Activated CD8-positive, alpha-beta T cell treated with anti-CD3 and anti-CD28 coated beads, Interleukin-2, amount 10 ng/mL, durations not matched to agents 7 days and 5 days (primary cell): ENCODE measurements around the gene TP53AIP1. TPM values are rescaled to one million over a fixed set of nuclear protein-coding genes. Genes with fewer than 3 reads are reported as not detected.

ENCODE experiments used
- ATAC-seq: fragments of 150-1000 bp; cut with Tn5 transposase; one replicate; pipeline ENCODE4 v1.10.0; 2021; ENCODE audit warnings: moderate library complexity
- CTCF ChIA-PET: fragments of 350-600 bp; sonication (Branson Sonifier 250); formaldehyde crosslinking; loops from one replicate; lab custom pipeline; 2021; ENCODE audit warnings: antibody characterized with exemption; lab: Charles Lee
- POLR2A ChIA-PET: fragments of 350-600 bp; sonication (Branson Sonifier 250); formaldehyde crosslinking; loops from one replicate; lab custom pipeline; 2021; ENCODE audit warnings: antibody characterized with exemption; lab: Charles Lee
- DNase-seq: peaks from one replicate; pipeline ENCODE4 v3.0.0-alpha.2; 2020
- H3K27ac Mint-ChIP-seq: one replicate; pipeline ENCODE4 v1.8.0; 2021; ENCODE audit warnings: mild to moderate bottlenecking, mixed read lengths
- H3K27me3 Mint-ChIP-seq: one replicate; pipeline ENCODE4 v1.8.0; 2021; ENCODE audit warnings: low read depth, mixed read lengths
- H3K36me3 Mint-ChIP-seq: one replicate; pipeline ENCODE4 v1.8.0; 2021; ENCODE audit warnings: low read depth, mixed read lengths
- H3K4me1 Mint-ChIP-seq: one replicate; pipeline ENCODE4 v1.8.0; 2021; ENCODE audit warnings: low read depth, mixed read lengths
- H3K4me3 Mint-ChIP-seq: one replicate; pipeline ENCODE4 v1.8.0; 2021; ENCODE audit warnings: mild to moderate bottlenecking, mixed read lengths
- H3K9me3 Mint-ChIP-seq: one replicate; pipeline ENCODE4 v1.8.0; 2022; ENCODE audit warnings: mixed read lengths; ENCODE audit not compliant: insufficient read depth
- total RNA-seq, 2 experiments: library from RNA; stranded (reverse); gene quantifications; one replicate each; pipeline ENCODE4 v1.2.3, GENCODE V29; 2021

The TP53AIP1 gene
- not detected for total RNA-seq

- Mint-ChIP-seq H3K27ac (no peak within 1 kb of the TSS), H3K4me1 (no peaks in the 10 kb centered on the region), H3K27me3 (no peaks in the 10 kb centered on the region), H3K9me3 (no peaks in the 10 kb centered on the region), H3K36me3 (no peaks in the 10 kb centered on the region), H3K4me3 (no peak within 1 kb of the TSS)
- ATAC-seq (no peak), DNase-seq (no peak)
- ChIA-PET CTCF (interaction anchor here (2.9 kb wide), 1 partner anchor 14 kb away, joined by 10 read pairs; no protein-coding TSS in a partner anchor), POLR2A (interaction anchor here (0.9 kb wide), 1 partner anchor 8 kb away, joined by 3 read pairs; no protein-coding TSS in a partner anchor)
Measured at GRCh38 chr11:128942817-128943427, at the start of gene TP53AIP1. Gene TP53AIP1, minus strand, starts transcription at chr11:128942871. Its CDS starts 5,053 bp downstream, at chr11:128937818.

- H3K4me1 Mint-ChIP-seq, result peaks cover 2% of the 10 kb centered on the region
- CTCF ChIA-PET, result no interaction called here
- no peaks in the 10 kb centered on the region for H3K9me3 Mint-ChIP-seq
- DNase-seq (no peak), ATAC-seq (no peak)
- no peaks in the 10 kb centered on the region for H3K27me3 Mint-ChIP-seq
- POLR2A ChIA-PET, result no interaction called here
- no peaks in the 10 kb centered on the region for H3K36me3 Mint-ChIP-seq
- no peak overlapping the region for H3K4me3 Mint-ChIP-seq
- H3K27ac Mint-ChIP-seq, result no peak overlapping the region
Measured at GRCh38 chr11:128988242-128988970, 45.7 kb upstream of the TP53AIP1 start.

GRCh38 chr11:128985880-128986279, 43.2 kb upstream of the TP53AIP1 start:
- no peaks in the 10 kb centered on the region for H3K27me3 Mint-ChIP-seq
- POLR2A ChIA-PET, result no interaction called here

GRCh38 chr11:128983023-128983422, 40.4 kb upstream of the TP53AIP1 start:
- Mint-ChIP-seq H3K27ac (no peak overlapping the region), H3K27me3 (no peaks in the 10 kb centered on the region), H3K4me3 (no peak overlapping the region), H3K9me3 (no peaks in the 10 kb centered on the region), H3K36me3 (no peaks in the 10 kb centered on the region), H3K4me1 (no peaks in the 10 kb centered on the region)
- DNase-seq, result no peak
- POLR2A ChIA-PET, result no interaction called here
- no peak for ATAC-seq
- CTCF ChIA-PET, result interaction anchor here (0.9 kb wide), 1 partner anchor 27 kb away, joined by 3 read pairs; no protein-coding TSS in a partner anchor

More at GRCh38 chr11:128985880-128986279, 43.2 kb upstream of the TP53AIP1 start:
- no peak for ATAC-seq
- Mint-ChIP-seq H3K36me3 (no peaks in the 10 kb centered on the region), H3K4me1 (no peaks in the 10 kb centered on the region), H3K9me3 (no peaks in the 10 kb centered on the region), H3K27ac (no peak overlapping the region), H3K4me3 (no peak overlapping the region)
- CTCF ChIA-PET, result interaction anchor here (0.6 to 2.1 kb wide), 2 partner anchors 30 to 354 kb away, joined by 3 to 5 read pairs; no protein-coding TSS in a partner anchor
- no peak for DNase-seq

- ChIA-PET CTCF (no interaction called here), POLR2A (no interaction called here)
- Mint-ChIP-seq H3K36me3 (no peaks in the 10 kb centered on the region), H3K4me1 (no peaks in the 10 kb centered on the region), H3K27ac (no peak overlapping the region), H3K27me3 (no peaks in the 10 kb centered on the region), H3K4me3 (no peak overlapping the region), H3K9me3 (no peaks in the 10 kb centered on the region)
- DNase-seq (no peak), ATAC-seq (no peak)
Measured at GRCh38 chr11:128981254-128981653, 38.6 kb upstream of the TP53AIP1 start.

- Mint-ChIP-seq H3K27ac (peak overlapping the region; percentile 48), H3K4me3 (no peak overlapping the region), H3K9me3 (no peaks in the 10 kb centered on the region), H3K36me3 (peaks cover 9% of the 10 kb centered on the region), H3K4me1 (peaks cover 23% of the 10 kb centered on the region), H3K27me3 (no peaks in the 10 kb centered on the region)
- ChIA-PET POLR2A (no interaction called here), CTCF (interaction anchor here (0.6 to 3.2 kb wide), 3 partner anchors 8 to 86 kb away, joined by 3 to 10 read pairs (median 4); no protein-coding TSS in a partner anchor)
- peak; percentile 50 for DNase-seq
- ATAC-seq, result peak; percentile 74
Measured at GRCh38 chr11:128970598-128971190, 28.0 kb upstream of the TP53AIP1 start.

GRCh38 chr11:128968916-128969315, 26.2 kb upstream of the TP53AIP1 start:
- no peak for ATAC-seq
- no peak overlapping the region for H3K4me3 Mint-ChIP-seq
- ChIA-PET POLR2A (no interaction called here), CTCF (no interaction called here)
- H3K9me3 Mint-ChIP-seq, result peaks cover 6% of the 10 kb centered on the region
- H3K27ac Mint-ChIP-seq, result no peak overlapping the region
- no peaks in the 10 kb centered on the region for H3K27me3 Mint-ChIP-seq
- no peak for DNase-seq
- peaks cover 40% of the 10 kb centered on the region for H3K4me1 Mint-ChIP-seq
- H3K36me3 Mint-ChIP-seq, result peaks cover 11% of the 10 kb centered on the region

GRCh38 chr11:128967578-128967977, 24.9 kb upstream of the TP53AIP1 start:
- no peak overlapping the region for H3K4me3 Mint-ChIP-seq
- no peaks in the 10 kb centered on the region for H3K27me3 Mint-ChIP-seq
- CTCF ChIA-PET, result interaction anchor here (0.7 kb wide), 1 partner anchor 83 kb away, joined by 4 read pairs; no protein-coding TSS in a partner anchor
- no peak overlapping the region for H3K27ac Mint-ChIP-seq
- H3K36me3 Mint-ChIP-seq, result peaks cover 11% of the 10 kb centered on the region
- ATAC-seq, result no peak
- H3K4me1 Mint-ChIP-seq, result peaks cover 52% of the 10 kb centered on the region
- POLR2A ChIA-PET, result no interaction called here
- no peak for DNase-seq
- H3K9me3 Mint-ChIP-seq, result peaks cover 7% of the 10 kb centered on the region

GRCh38 chr11:128965485-128965884, 22.8 kb upstream of the TP53AIP1 start:
- ATAC-seq, result peak; percentile 85
- H3K27ac Mint-ChIP-seq, result peak overlapping the region; percentile 43
- peak overlapping the region; percentile 24 for H3K4me3 Mint-ChIP-seq
- H3K4me1 Mint-ChIP-seq, result peaks cover 42% of the 10 kb centered on the region
- peaks cover 3% of the 10 kb centered on the region for H3K27me3 Mint-ChIP-seq
- DNase-seq, result no peak
- POLR2A ChIA-PET, result no interaction called here
- CTCF ChIA-PET, result interaction anchor here (1.1 to 2.0 kb wide), 2 partner anchors 9 to 80 kb away, joined by 3 to 4 read pairs; no protein-coding TSS in a partner anchor
- H3K9me3 Mint-ChIP-seq, result peaks cover 7% of the 10 kb centered on the region
- peaks cover 7% of the 10 kb centered on the region for H3K36me3 Mint-ChIP-seq

- DNase-seq (peak; percentile 20), ATAC-seq (no peak)
- Mint-ChIP-seq H3K27ac (peak overlapping the region; percentile 65), H3K4me3 (no peak overlapping the region), H3K27me3 (peaks cover 5% of the 10 kb centered on the region), H3K9me3 (peaks cover 7% of the 10 kb centered on the region), H3K4me1 (peaks cover 34% of the 10 kb centered on the region), H3K36me3 (peaks cover 2% of the 10 kb centered on the region)
- ChIA-PET POLR2A (no interaction called here), CTCF (interaction anchor here (2.0 kb wide), 1 partner anchor 79 kb away, joined by 4 read pairs; no protein-coding TSS in a partner anchor)
Measured at GRCh38 chr11:128964463-128964930, 21.8 kb upstream of the TP53AIP1 start.

- Mint-ChIP-seq H3K9me3 (peaks cover 7% of the 10 kb centered on the region), H3K36me3 (peaks cover 2% of the 10 kb centered on the region), H3K4me1 (peaks cover 34% of the 10 kb centered on the region), H3K27me3 (peaks cover 6% of the 10 kb centered on the region), H3K4me3 (no peak overlapping the region), H3K27ac (peak overlapping the region; percentile 65)
- ATAC-seq (peak; percentile 43), DNase-seq (peak; percentile 18)
- ChIA-PET POLR2A (no interaction called here), CTCF (interaction anchor here (1.6 to 2.5 kb wide), 3 partner anchors 9 to 79 kb away, joined by 4 to 18 read pairs (median 4); no protein-coding TSS in a partner anchor)
Measured at GRCh38 chr11:128963744-128964325, 21.2 kb upstream of the TP53AIP1 start.
